Motor neuron (in vitro differentiated cells): ENCODE results near the gene DCAF10. TPM values are rescaled to one million over a fixed set of nuclear protein-coding genes. Genes with fewer than 3 reads are reported as not detected.
A peak's percentile ranks its signal among the peaks of the same experiment; 100 is the strongest.
"Not testable (repeated sequence)": the region's sequence is repeated elsewhere in the genome, so short reads cannot be mapped to it uniquely, and the experiment has no call there.

Experiments used
- ATAC-seq, 8 experiments: fragments of 200-7000 bp; cut with Tn5 transposase; replicated peaks in 6 of 8; 2 replicates each; pipeline ENCODE4 v1.8.0; 2021; ENCODE audit warnings: mild to moderate bottlenecking in 8 of 8, moderate library complexity in 8 of 8
- H3K27ac ChIP-seq, 2 donors: fragments of 250-450 bp; sonication (Bioruptor Pico); 2 replicates each; pipeline ENCODE4 v1.9.0; 2021; ENCODE audit warnings: antibody characterized with exemption in 2 of 2, mild to moderate bottlenecking in 2 of 2, moderate library complexity in 1 of 2
- H3K4me1 ChIP-seq, 2 donors: fragments of 250-450 bp; sonication (Bioruptor Pico); replicated peaks in 1 of 2; 2 replicates each; pipeline ENCODE4 v1.6.1; 2021; ENCODE audit warnings: antibody characterized with exemption in 2 of 2, mild to moderate bottlenecking in 2 of 2, moderate library complexity in 1 of 2
- H3K4me3 ChIP-seq, 5 donors: fragments of 250-450 bp; sonication (Bioruptor Pico); 2 replicates each; pipeline ENCODE4 v1.9.0; 2021; ENCODE audit warnings: antibody characterized with exemption in 5 of 5, mild to moderate bottlenecking in 5 of 5, moderate library complexity in 4 of 5
- WGBS, 10 experiments: fragments of 450-650 bp; shearing (Covaris generic); methylation state at CpG; one replicate each; pipeline ENCODE4 v1.0.0; 2022; 5-methylcytosine and 5-hydroxymethylcytosine counted together
- in situ Hi-C, 9 experiments: fragments of 400-800 bp; cut with MboI; loops; one replicate each; pipeline ENCODE4 v1.15.0; 2021; ENCODE audit warnings: low sequenced_read_pairs in 9 of 9, low pct_unique_long_range_greater_than_20kb in 2 of 9; ENCODE audit not compliant: unreplicated experiment in 9 of 9
- total RNA-seq, 8 experiments: library from RNA; unstranded; fragments of 300-600 nt; gene quantifications; 2 replicates each; pipeline versions ENCODE4 v1.2.3 to v1.2.4, GENCODE V29; 2022

DCAF10 gene
- total RNA-seq = 10 to 100 TPM; 11.7 to 34.7 (median 18.6) TPM

- WGBS, 10 experiments = 0% methylated on average over 2 to 4 of the region's 72 CpGs; no CpG with 5 or more reads in 8 of the 10 experiments
- H3K27ac ChIP-seq = peak within 1 kb of the TSS; percentile 87 to 95
Measured at GRCh38 chr9:37800631-37801286, at the start of gene DCAF10. Gene DCAF10 (plus strand): TSS chr9:37800797. CDS start chr9:37800867, 70 bp downstream.

DNA sequence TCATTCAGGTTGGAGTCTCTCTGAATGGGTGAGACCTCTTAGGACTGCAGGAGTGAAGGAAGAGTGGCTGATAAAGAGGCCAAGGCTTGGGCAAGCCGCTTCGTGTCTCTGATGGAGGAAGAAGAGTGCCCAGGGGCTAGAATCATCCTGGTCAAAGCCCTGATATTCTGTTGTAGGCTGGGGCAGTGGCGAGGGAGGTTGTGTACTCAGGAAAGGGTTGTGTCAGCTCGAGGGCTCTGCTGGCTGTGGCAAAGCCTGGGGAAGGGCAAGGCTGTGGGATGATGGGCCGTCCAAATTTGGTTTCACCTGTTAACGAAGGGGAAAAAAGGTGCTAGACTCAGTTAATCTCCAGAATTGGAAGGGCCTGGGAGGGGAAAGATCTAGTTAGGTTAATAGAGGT lies 49.4 kb upstream of the DCAF10 start:
- H3K4me3 ChIP-seq = no peak overlapping the region
- in situ Hi-C loops = loop anchor here in 1 of 9 experiments (25.0 kb wide), 1 partner anchor 164 kb away; the partner anchor contains the start of genes FBXO10 and TOMM5
- H3K4me1 ChIP-seq = peaks cover 2 to 4% of the 10 kb centered on the region in 2 donors
- ATAC-seq = no peak
- H3K27ac ChIP-seq = no peak overlapping the region
- WGBS, 10 experiments = 59 to 85% (median 75%) methylated on average over 2 to 6 of the region's 6 CpGs; no CpG with 5 or more reads in 3 of the 10 experiments

More at GRCh38 chr9:37800631-37801286, at the start of gene DCAF10:
- Histone ChIP-seq H3K4me1 (peaks cover 14 to 22% of the 10 kb centered on the region in 2 donors), H3K4me3 (peak within 1 kb of the TSS; percentile 72 to 96 (median 87))
- in situ Hi-C loops = no loop called here
- peak; percentile 78 to 96 (median 94) for ATAC-seq

DNA sequence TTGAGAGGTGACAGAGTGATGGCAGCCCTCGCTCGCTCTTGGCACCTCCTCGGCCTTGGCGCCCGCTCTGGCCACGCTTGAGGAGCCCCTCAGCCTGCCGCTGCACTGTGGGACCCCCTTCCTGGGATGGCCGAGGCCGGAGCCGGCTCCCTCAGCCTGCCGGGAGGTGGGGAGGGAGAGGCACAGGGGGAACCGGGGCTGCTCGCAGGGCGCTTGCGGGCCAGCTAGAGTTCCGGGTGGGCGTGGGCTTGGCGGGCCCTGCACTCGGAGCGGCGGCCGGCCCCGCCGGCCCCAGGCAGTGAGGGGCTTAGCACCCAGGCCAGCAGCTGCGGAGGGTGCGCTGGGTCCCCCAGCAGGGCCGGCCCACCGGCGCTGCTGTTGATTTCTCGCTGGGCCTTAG lies 48.9 kb upstream of the DCAF10 start:
- not testable (repeated sequence) for ATAC-seq, H3K4me1 ChIP-seq, H3K4me3 ChIP-seq, H3K27ac ChIP-seq
- in situ Hi-C loops = loop anchor here in 1 of 9 experiments (25.0 kb wide), 1 partner anchor 164 kb away; the partner anchor contains the start of genes FBXO10 and TOMM5
- WGBS, 10 experiments = 80 to 100% (median 83%) methylated on average over 1 to 4 of the region's 30 CpGs; no CpG with 5 or more reads in 7 of the 10 experiments

DNA sequence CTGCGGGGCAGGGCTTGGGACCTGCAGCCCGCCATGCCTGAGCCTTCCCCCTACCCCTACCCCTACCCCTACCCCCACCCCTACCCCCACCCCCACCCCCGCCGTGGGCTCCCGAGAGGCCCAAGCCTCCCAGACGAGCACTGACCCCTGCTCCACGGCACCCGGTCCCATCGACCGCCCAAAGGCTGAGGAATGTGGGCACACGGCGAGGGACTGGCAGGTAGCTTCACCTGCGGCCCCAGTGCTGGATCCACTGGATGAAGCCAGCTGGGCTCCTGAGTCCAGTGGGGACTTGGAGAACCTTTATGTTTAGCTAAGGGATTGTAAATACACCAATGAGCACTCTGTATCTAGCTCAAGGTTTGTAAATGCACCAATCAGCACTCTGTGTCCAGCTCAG lies 48.5 kb upstream of the DCAF10 start:
- not testable (repeated sequence) for H3K27ac ChIP-seq, ATAC-seq, H3K4me3 ChIP-seq, H3K4me1 ChIP-seq
- 100% methylated on average over 1 of the region's 13 CpGs; no CpG with 5 or more reads in 9 of the 10 experiments for WGBS, 10 experiments
- in situ Hi-C loops = loop anchor here in 1 of 9 experiments (25.0 kb wide), 1 partner anchor 165 kb away; the partner anchor contains the start of genes FBXO10 and TOMM5

- no peak for ATAC-seq
- WGBS, 10 experiments = 78 to 100% (median 89%) methylated on average over 1 to 17 of the region's 29 CpGs; no CpG with 5 or more reads in 2 of the 10 experiments
Measured at GRCh38 chr9:37752642-37753488, 47.7 kb upstream of the DCAF10 start.

DNA sequence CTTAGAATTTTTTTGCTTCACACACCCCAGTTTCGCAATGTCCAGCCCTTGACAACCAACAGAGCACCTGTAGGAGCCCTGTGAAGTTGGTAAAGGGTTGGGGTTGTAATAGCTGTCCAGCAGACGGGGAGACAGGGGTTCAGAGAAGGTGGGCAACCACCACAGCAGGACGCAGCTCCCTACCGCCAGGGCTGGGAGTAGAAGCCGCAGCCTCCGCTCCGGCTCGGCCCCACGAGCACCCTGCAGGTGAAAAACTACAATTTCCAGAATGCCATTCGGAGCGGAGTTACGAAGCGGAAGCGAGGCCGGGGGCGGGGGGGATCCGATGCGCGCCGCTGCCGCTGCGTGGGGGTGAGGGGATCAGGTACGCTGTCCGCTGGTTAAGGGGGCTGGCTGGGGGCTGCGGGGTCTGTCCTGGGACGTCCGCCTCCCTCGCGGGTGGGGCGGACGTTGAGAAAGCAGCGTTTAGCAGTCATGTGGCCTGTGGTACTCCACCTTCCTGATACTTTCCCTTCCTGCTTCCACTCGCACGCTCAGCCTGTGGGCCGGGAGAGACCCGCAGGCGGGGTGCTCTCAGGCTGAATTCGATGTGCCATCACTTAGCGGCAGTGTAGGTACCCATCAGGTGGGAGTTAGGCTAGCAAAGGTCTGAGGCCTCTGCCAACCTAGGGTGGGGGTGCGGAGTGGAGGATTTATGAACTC lies 47.0 kb upstream of the DCAF10 start, which contains the start of gene TRMT10B:
TSS of gene TRMT10B (plus strand) at position 317 of the 702 bp plus-strand sequence. CDS start 8,127 bp downstream, outside the sequence.
- Histone ChIP-seq H3K4me3 (peak within 1 kb of the TSS; percentile 56 to 92 (median 74)), H3K4me1 (peaks cover 2 to 4% of the 10 kb centered on the region in 2 donors), H3K27ac (no peak within 1 kb of the TSS)
- 0 to 100% (median 20%) methylated on average over 1 to 9 of the region's 40 CpGs; no CpG with 5 or more reads in 3 of the 10 experiments for WGBS, 10 experiments
- in situ Hi-C loops = loop anchor here in 1 of 9 experiments (25.0 kb wide), 1 partner anchor 166 kb away; the partner anchor contains the start of genes FBXO10 and TOMM5
- peak; percentile 93 to 98 (median 95) for ATAC-seq

More at GRCh38 chr9:37752642-37753488, 47.7 kb upstream of the DCAF10 start:
- in situ Hi-C loops = loop anchor here in 1 of 9 experiments (25.0 kb wide), 1 partner anchor 166 kb away; the partner anchor contains the start of genes FBXO10 and TOMM5
- Histone ChIP-seq H3K27ac (no peak overlapping the region), H3K4me3 (peak overlapping the region; percentile 56 to 92 (median 74)), H3K4me1 (peaks cover 2 to 4% of the 10 kb centered on the region in 2 donors)

GRCh38 chr9:37758747-37759146 lies 41.9 kb upstream of the DCAF10 start:
- H3K4me1 ChIP-seq = peaks cover 2 to 4% of the 10 kb centered on the region in 2 donors
- in situ Hi-C loops = loop anchor here in 1 of 9 experiments (25.0 kb wide), 1 partner anchor 171 kb away; the partner anchor contains the start of genes FBXO10 and TOMM5
- no peak overlapping the region for H3K4me3 ChIP-seq
- H3K27ac ChIP-seq = no peak overlapping the region
- ATAC-seq = no peak
- 0 to 100% (median 80%) methylated on average over 1 to 3 of the region's 3 CpGs; no CpG with 5 or more reads in 4 of the 10 experiments for WGBS, 10 experiments

DNA sequence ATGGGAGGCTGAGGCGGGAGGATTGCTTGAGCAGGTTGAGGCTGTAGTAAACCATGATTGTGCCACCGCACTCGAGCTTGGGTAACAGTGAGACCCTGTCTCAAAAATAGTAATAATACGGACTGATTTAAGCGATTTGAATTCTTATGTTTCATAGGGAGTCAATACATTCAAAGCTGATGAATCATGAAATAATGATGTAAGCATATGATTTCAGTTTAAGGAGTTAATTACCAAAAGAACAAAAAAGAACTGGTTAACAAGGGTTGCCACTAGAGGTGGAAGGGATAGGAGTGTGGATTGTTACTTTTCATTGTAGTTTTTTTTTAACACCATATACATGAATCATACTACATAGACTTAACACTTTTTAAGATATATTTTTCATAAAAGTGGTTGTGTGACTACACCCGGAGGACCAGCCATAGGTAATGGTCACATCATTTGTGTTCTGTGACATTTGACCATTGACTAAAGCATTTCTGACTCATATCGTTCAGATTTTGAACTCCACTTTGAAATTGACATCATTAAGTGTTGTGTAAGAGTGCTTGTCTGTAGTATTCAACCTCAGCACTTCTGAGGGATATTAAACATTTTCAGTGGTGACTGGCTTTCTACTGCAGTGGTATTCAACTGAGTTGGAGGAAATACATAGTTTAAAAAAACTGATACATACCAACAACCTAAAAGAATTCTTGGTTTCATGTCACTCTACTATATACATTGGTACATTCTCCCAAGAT lies 40.0 kb upstream of the DCAF10 start:
- in situ Hi-C loops = loop anchor here in 1 of 9 experiments (25.0 kb wide), 1 partner anchor 173 kb away; the partner anchor contains the start of genes FBXO10 and TOMM5
- Histone ChIP-seq H3K4me3 (no peak overlapping the region), H3K27ac (no peak overlapping the region), H3K4me1 (no peaks in the 10 kb centered on the region)
- peak in 4 of 8 experiments; percentile 21 to 88 (median 59) for ATAC-seq
- WGBS, 10 experiments = 43 to 100% (median 88%) methylated on average over 2 to 7 of the region's 7 CpGs

GRCh38 chr9:37761511-37761910 lies 39.1 kb upstream of the DCAF10 start:
- no peak overlapping the region for H3K4me3 ChIP-seq
- no peak overlapping the region for H3K27ac ChIP-seq
- WGBS, 10 experiments = 13 to 86% (median 59%) methylated on average over 1 to 3 of the region's 3 CpGs; no CpG with 5 or more reads in 4 of the 10 experiments
- no peak for ATAC-seq
- no peaks in the 10 kb centered on the region for H3K4me1 ChIP-seq
- in situ Hi-C loops = loop anchor here in 1 of 9 experiments (25.0 kb wide), 1 partner anchor 174 kb away; the partner anchor contains the start of genes FBXO10 and TOMM5

- H3K4me1 ChIP-seq, H3K4me3 ChIP-seq, H3K27ac ChIP-seq, ATAC-seq: not testable (repeated sequence)
- 100% methylated on average over 1 of the region's 6 CpGs; no CpG with 5 or more reads in 9 of the 10 experiments for WGBS, 10 experiments
- in situ Hi-C loops = loop anchor here in 1 of 9 experiments (25.0 kb wide), 1 partner anchor 178 kb away; the partner anchor contains the start of genes FBXO10 and TOMM5
Measured at GRCh38 chr9:37765263-37765662, 35.3 kb upstream of the DCAF10 start.

- H3K4me1 ChIP-seq = no peaks in the 10 kb centered on the region
- no peak overlapping the region for H3K27ac ChIP-seq
- WGBS, 10 experiments = 55 to 100% (median 90%) methylated on average over 1 to 5 of the region's 5 CpGs; no CpG with 5 or more reads in 1 of the 10 experiments
- in situ Hi-C loops = loop anchor here in 1 of 9 experiments (25.0 kb wide), 1 partner anchor 182 kb away; the partner anchor contains the start of genes FBXO10 and TOMM5
- ATAC-seq = no peak
- H3K4me3 ChIP-seq = no peak overlapping the region
Measured at GRCh38 chr9:37769306-37769705, 31.3 kb upstream of the DCAF10 start.
